NCI-H1417 (cell line): Measurements from ENCODE around the gene ANKRD66.
"Not testable (repeated sequence)": the region's sequence is repeated elsewhere in the genome, so short reads cannot be mapped to it uniquely, and the experiment has no call there.

ENCODE experiments used
- DNase-seq, 3 experiments: peaks; one replicate each; lab custom pipeline; 2025; lab: John Stamatoyannopoulos, UW

ANKRD66 gene

DNA sequence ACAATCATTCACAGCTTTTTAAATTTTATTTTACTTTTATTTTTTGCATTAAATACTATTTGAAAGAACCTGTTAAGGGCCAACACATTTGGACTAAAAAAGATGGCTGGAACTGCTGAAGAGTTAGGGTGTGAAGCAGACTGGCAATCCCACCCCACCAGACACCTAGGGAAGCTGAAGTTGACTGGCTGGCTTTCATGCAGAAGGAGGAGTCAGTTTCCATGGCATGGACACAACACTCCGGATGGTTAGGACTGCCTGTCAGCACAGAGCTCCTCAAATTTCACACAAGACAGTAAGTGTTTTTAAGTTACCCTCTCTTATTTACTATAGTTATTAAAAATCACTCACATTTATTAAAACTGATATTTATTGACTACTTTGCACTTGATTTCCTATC, at the start of gene ANKRD66:
TSS of gene ANKRD66 (plus strand) at position 238 of the 400 bp plus-strand sequence. CDS start 5,016 bp downstream, outside the sequence.
- no peak for DNase-seq

GRCh38 chr6:46699970-46700369, 46.8 kb upstream of the ANKRD66 start:
- DNase-seq, result no peak

- peak in 1 of 3 experiments; percentile 5 for DNase-seq
Observed at GRCh38 chr6:46704562-46704961, 42.2 kb upstream of the ANKRD66 start.

DNA sequence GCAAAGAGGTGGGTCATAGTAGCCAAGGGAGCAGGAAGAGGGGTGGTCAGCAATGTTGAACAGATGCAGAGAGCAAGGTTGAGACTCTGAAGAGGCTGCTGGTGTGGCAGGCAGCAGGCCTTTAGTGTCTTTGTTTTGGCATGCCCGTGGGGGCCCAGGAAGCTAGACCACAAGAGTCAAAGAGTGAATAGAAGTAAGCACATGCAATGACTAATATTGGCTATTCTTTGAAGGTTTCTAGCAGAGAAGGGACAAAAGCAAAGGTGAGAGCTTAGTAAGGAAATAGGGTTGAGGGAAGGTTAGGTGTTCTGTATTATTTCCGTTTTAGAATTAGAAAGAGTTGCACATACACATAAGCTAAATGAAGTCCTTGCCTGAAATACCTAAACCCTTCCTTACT, 40.3 kb upstream of the ANKRD66 start:
- no peak for DNase-seq

DNA sequence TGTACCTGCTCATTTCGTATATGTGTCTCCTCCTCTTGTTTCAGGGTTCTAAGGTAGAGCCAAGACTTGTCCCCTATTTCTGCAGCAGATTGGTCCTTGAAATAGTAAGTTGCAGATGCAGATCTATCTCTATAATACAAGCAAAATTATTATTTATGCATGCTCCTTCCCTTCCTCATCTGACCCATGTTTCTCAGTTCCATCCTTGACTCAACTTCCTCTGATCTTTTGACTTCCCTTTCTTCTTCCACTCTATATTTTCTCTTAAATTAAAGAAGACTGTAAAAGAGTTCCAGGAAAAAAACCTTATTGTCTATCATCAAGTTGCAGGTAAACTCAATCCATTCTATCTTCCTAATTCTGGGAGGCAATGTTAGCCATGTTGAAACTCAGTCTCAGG, 35.2 kb upstream of the ANKRD66 start:
- no peak for DNase-seq

- DNase-seq, result no peak
Observed at GRCh38 chr6:46715141-46715540, 31.6 kb upstream of the ANKRD66 start.

- no peak for DNase-seq
Observed at GRCh38 chr6:46719099-46719498, 27.6 kb upstream of the ANKRD66 start.

DNA sequence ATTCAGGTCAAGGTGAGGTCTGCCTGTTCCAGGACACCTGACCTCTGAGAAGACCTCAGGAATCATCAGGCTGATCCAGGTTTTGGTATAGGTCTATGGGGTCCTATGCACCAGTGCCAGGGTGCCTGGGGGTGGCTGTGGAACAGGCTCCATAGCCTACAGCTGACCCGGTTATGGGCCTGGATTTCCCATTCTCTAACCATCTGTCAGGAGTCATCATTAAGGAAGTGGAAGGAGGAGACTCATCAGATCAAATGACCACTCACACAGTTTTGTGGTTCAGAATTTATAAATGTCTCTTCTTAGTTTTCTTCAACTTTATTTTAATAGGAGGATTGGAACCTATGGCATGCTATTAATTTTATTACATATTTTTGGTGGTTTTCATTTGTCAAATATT, 26.3 kb upstream of the ANKRD66 start:
- no peak for DNase-seq

GRCh38 chr6:46729787-46730326, 16.9 kb upstream of the ANKRD66 start:
- DNase-seq, result no peak

- DNase-seq, result no peak
Observed at GRCh38 chr6:46730921-46731461, 15.7 kb upstream of the ANKRD66 start.

- no peak for DNase-seq
Observed at GRCh38 chr6:46733341-46733801, 13.4 kb upstream of the ANKRD66 start.

DNA sequence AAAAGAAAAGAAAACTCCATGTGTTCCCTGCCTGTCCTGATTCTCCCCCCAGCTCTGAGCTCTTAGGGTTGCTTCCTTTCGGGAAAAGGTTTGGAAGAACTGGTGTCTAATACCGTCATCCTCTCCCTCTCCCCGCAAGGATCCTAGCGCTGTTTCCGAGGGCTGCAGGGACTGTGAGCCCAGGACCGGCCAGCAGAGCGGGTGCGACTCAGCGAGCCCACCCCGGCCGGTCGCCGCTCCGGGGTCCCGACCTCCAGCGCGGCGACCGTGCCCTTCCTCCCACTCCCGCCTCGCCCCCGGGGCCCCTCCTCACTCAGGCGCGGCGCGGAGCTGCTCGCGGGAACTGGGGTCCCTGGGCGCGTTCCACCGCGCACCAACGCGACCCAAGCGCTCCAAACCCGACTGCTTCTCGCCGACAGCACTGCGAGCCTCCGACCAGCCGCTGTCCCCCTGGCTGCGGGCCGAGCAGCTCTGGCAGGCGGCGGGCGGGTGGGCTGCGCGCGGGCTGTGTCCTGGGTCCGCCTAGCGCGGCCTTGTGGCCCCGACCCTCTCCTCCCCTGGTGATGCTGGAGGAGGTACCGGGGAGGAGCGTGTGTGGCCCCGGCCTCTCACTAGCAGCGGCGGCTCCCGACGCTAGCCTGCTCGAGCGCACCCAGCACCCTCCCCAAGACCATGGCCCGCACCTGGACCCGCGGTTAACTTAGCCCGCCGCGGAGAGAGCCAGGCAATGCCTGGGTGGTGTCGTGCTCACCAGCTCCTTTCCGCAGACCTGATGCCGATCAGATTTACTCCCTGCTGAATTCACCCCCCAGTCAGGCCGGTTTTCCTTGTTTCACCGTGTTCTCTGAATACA, 11.6 kb upstream of the ANKRD66 start, which contains the start of gene PLA2G7:
TSS of gene PLA2G7 (minus strand) at position 509 of the 853 bp plus-strand sequence. CDS start 12,484 bp downstream, outside the sequence.
- DNase-seq, result peak in 2 of 3 experiments; percentile 73 to 76

GRCh38 chr6:46735720-46736031, 11.1 kb upstream of the ANKRD66 start:
- no peak for DNase-seq

GRCh38 chr6:46736906-46737305, 9.8 kb upstream of the ANKRD66 start:
- no peak for DNase-seq

- no peak for DNase-seq
Observed at GRCh38 chr6:46741482-46741881, 5.3 kb upstream of the ANKRD66 start.

DNA sequence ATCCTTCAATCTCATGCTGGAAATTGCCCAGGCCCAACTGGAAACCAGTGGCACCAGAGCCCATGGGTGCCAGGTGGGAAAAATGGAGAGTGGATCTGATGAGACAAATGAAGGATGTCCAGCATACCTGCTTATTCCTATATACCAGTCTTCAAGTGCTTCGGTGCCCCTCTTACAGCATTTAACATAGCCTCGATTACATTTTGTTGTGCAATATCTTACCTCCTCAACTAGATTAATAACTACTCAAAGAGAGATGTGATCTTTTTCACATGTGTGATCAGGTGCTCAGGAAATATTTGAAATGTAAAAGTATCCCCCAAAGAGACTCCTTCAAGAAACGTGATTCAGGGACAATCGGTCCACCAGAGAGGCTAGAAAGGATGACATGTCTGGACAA, 4.8 kb upstream of the ANKRD66 start:
- DNase-seq, result no peak

- DNase-seq, result no peak
Observed at GRCh38 chr6:46743425-46744158, 3.1 kb upstream of the ANKRD66 start.

GRCh38 chr6:46744159-46744725, 2.5 kb upstream of the ANKRD66 start:
- not testable (repeated sequence) for DNase-seq

- no peak for DNase-seq
Observed at GRCh38 chr6:46745973-46746372, 760 bp upstream of the ANKRD66 start.

DNA sequence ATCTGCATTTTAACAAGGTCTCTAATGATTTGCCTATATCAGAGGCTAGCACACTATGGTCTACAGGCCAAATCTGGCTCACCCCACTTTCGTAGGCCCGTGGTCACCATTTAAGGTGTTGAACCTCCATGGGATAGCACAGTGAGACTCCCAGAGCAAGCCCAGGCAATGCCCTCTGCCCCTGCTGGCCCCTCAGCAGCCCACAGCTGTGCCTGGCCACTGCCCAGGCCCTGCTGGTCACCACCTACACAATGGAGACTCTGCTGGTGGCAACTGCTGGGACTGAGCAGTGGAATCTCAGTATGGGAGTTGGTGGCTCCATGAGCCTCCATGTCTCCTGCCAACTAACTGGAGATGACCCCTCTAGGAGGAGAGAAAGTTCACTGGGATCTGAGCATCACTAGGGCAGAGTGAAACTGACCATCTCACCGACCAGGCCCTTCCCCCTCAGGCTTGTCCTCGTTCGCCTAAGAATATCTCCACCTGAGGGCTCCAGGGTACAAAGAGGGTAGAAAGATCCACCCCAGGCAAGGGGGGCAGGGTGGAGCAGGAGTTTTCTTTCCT, 2.3 kb downstream of the ANKRD66 start:
- no peak for DNase-seq

DNA sequence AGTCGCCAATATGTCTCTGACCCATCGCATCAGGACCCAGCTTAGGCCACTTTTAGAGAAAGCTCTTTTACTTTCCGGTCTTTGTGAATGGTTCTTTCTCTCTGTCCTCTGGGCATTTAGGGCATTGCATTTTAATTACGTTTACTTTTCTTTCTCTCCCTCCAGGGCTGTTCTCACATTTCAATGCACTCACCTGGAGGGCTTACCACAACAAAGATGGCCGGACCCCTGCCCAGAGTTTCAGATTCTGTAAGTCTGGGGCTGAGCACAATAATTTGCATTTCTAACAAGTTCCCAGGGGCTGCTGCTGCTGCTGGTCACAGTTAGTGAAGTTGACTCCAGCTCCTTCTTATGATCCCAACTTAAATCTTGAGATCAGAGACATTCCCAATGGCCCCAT, 3.0 kb downstream of the ANKRD66 start:
- peak in 1 of 3 experiments; percentile 14 for DNase-seq

DNA sequence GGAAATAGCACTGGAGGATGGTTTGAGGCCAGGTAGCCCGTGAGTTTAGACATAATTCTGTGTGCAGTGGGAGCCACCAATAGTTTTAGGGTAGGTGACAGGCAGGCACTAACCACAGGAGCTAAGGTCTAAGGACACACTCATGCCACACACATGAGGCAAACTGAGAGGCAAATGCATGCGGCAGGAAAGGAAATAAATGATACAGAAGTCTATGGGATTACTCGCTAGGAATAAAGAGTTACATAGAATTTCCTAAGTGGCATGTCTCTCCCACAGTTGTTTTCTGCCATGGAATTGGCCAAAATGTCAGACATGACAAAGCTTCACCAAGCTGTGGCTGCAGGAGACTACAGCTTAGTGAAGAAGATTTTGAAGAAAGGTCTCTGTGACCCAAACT, 4.9 kb downstream of the ANKRD66 start:
- DNase-seq, result no peak
